SIG-M5 treated with dmso at 0.1 percent for 504 hours (cell line): ENCODE data around the gene FZD8.
A peak's percentile ranks its signal among the peaks of the same experiment; 100 is the strongest.
"Not testable (repeated sequence)": the region's sequence is repeated elsewhere in the genome, so short reads cannot be mapped to it uniquely, and the experiment has no call there.

Experiments used
- DNase-seq: peaks from one replicate; lab custom pipeline; 2025; ENCODE audit not compliant: unreplicated experiment; lab: John Stamatoyannopoulos, UW

FZD8 gene

GRCh38 chr10:35642035-35642792, at the start of gene FZD8:
TSS of gene FZD8 (minus strand) at chr10:35642296. CDS start at chr10:35641429, 867 bp downstream.
- peak; percentile 69 for DNase-seq

- no peak for DNase-seq
Measured at GRCh38 chr10:35691522-35692236, 49.6 kb upstream of the FZD8 start.

- no peak for DNase-seq
Measured at GRCh38 chr10:35690534-35690933, 48.4 kb upstream of the FZD8 start.

GRCh38 chr10:35685858-35686257, 43.8 kb upstream of the FZD8 start:
- DNase-seq: not testable (repeated sequence)

- DNase-seq: no peak
Measured at GRCh38 chr10:35685402-35685801, 43.3 kb upstream of the FZD8 start.

- no peak for DNase-seq
Measured at GRCh38 chr10:35684586-35684985, 42.5 kb upstream of the FZD8 start.

GRCh38 chr10:35675846-35676245, 33.8 kb upstream of the FZD8 start:
- DNase-seq: no peak

GRCh38 chr10:35674843-35675242, 32.7 kb upstream of the FZD8 start:
- DNase-seq: no peak

GRCh38 chr10:35668865-35669650, 27.0 kb upstream of the FZD8 start:
- DNase-seq: no peak

GRCh38 chr10:35667971-35668370, 25.9 kb upstream of the FZD8 start:
- no peak for DNase-seq

- no peak for DNase-seq
Measured at GRCh38 chr10:35667270-35667889, 25.3 kb upstream of the FZD8 start.

- no peak for DNase-seq
Measured at GRCh38 chr10:35661236-35661635, 19.1 kb upstream of the FZD8 start.

GRCh38 chr10:35659456-35659855, 17.4 kb upstream of the FZD8 start:
- DNase-seq: no peak

GRCh38 chr10:35657621-35658020, 15.5 kb upstream of the FZD8 start:
- no peak for DNase-seq

- DNase-seq: no peak
Measured at GRCh38 chr10:35652824-35653223, 10.7 kb upstream of the FZD8 start.

- no peak for DNase-seq
Measured at GRCh38 chr10:35650894-35651293, 8.8 kb upstream of the FZD8 start.

GRCh38 chr10:35644050-35644950, 2.2 kb upstream of the FZD8 start:
- DNase-seq: no peak

GRCh38 chr10:35643151-35644049, 1.3 kb upstream of the FZD8 start:
- DNase-seq: peak; percentile 30

- DNase-seq: no peak
Measured at GRCh38 chr10:35642793-35643114, 658 bp upstream of the FZD8 start.
